Measurements from ENCODE around the gene SH3BP4. TPM values are rescaled to one million over a fixed set of nuclear protein-coding genes. Genes with fewer than 3 reads are reported as not detected.

The SH3BP4 gene
- total RNA-seq, 1 donor from 2014 or later: 51.9 TPM

- DNase-seq (ENCODE audit: low spot score): no peak
- no peak overlapping the region for H3K27ac Mint-ChIP-seq (ENCODE audit: unreplicated experiment)
- no peaks in the 10 kb centered on the region for H3K9me3 Mint-ChIP-seq (ENCODE audit: low read depth)
- H3K4me1 Mint-ChIP-seq (ENCODE audit: low read depth): peaks cover 64% of the 10 kb centered on the region
- H3K27me3 Mint-ChIP-seq (ENCODE audit: low read depth): no peaks in the 10 kb centered on the region
- peaks cover 4% of the 10 kb centered on the region for H3K36me3 Mint-ChIP-seq (ENCODE audit: low read depth)
- H3K4me3 Mint-ChIP-seq (ENCODE audit: unreplicated experiment): no peak overlapping the region
- no peak for TF ChIP-seq CTCF (IDR thresholded peaks at IDR 0.05)
Measured at GRCh38 chr2:235006986-235007385, 55.2 kb downstream of the SH3BP4 start.

- Mint-ChIP-seq H3K27ac (ENCODE audit: unreplicated experiment) (peak overlapping the region; percentile 24), H3K9me3 (ENCODE audit: low read depth) (no peaks in the 10 kb centered on the region), H3K27me3 (ENCODE audit: low read depth) (no peaks in the 10 kb centered on the region), H3K4me3 (ENCODE audit: unreplicated experiment) (no peak overlapping the region), H3K36me3 (ENCODE audit: low read depth) (peaks cover 2% of the 10 kb centered on the region), H3K4me1 (ENCODE audit: low read depth) (peaks cover 66% of the 10 kb centered on the region)
- DNase-seq (ENCODE audit: low spot score): no peak
- no peak for TF ChIP-seq CTCF (IDR thresholded peaks at IDR 0.05)
Measured at GRCh38 chr2:235007664-235008457, 56.0 kb downstream of the SH3BP4 start.

GRCh38 chr2:235008584-235009044 lies 56.8 kb downstream of the SH3BP4 start:
- Mint-ChIP-seq H3K27me3 (ENCODE audit: low read depth) (no peaks in the 10 kb centered on the region), H3K27ac (ENCODE audit: unreplicated experiment) (no peak overlapping the region), H3K4me1 (ENCODE audit: low read depth) (peaks cover 60% of the 10 kb centered on the region), H3K36me3 (ENCODE audit: low read depth) (peaks cover 2% of the 10 kb centered on the region), H3K4me3 (ENCODE audit: unreplicated experiment) (no peak overlapping the region), H3K9me3 (ENCODE audit: low read depth) (no peaks in the 10 kb centered on the region)
- TF ChIP-seq CTCF (IDR thresholded peaks at IDR 0.05): no peak
- DNase-seq (ENCODE audit: low spot score): no peak

GRCh38 chr2:235009081-235009480 lies 57.3 kb downstream of the SH3BP4 start:
- DNase-seq (ENCODE audit: low spot score): no peak
- H3K27ac Mint-ChIP-seq (ENCODE audit: unreplicated experiment): no peak overlapping the region
- H3K27me3 Mint-ChIP-seq (ENCODE audit: low read depth): no peaks in the 10 kb centered on the region
- H3K36me3 Mint-ChIP-seq (ENCODE audit: low read depth): peaks cover 2% of the 10 kb centered on the region
- H3K4me1 Mint-ChIP-seq (ENCODE audit: low read depth): peaks cover 56% of the 10 kb centered on the region
- no peaks in the 10 kb centered on the region for H3K9me3 Mint-ChIP-seq (ENCODE audit: low read depth)
- no peak for TF ChIP-seq CTCF (IDR thresholded peaks at IDR 0.05)
- no peak overlapping the region for H3K4me3 Mint-ChIP-seq (ENCODE audit: unreplicated experiment)

GRCh38 chr2:235010117-235010714 lies 58.4 kb downstream of the SH3BP4 start:
- DNase-seq (ENCODE audit: low spot score): no peak
- H3K4me3 Mint-ChIP-seq (ENCODE audit: unreplicated experiment): no peak overlapping the region
- H3K27ac Mint-ChIP-seq (ENCODE audit: unreplicated experiment): no peak overlapping the region
- H3K4me1 Mint-ChIP-seq (ENCODE audit: low read depth): peaks cover 47% of the 10 kb centered on the region
- no peaks in the 10 kb centered on the region for H3K27me3 Mint-ChIP-seq (ENCODE audit: low read depth)
- peaks cover 2% of the 10 kb centered on the region for H3K36me3 Mint-ChIP-seq (ENCODE audit: low read depth)
- peaks cover under 1% of the 10 kb centered on the region for H3K9me3 Mint-ChIP-seq (ENCODE audit: low read depth)
- no peak for TF ChIP-seq CTCF (IDR thresholded peaks at IDR 0.05)
